H1 (cell line): ENCODE results near the gene NAXE.

Experiments
- BCL11A ChIP-seq, 2 experiments: IDR thresholded peaks; one replicate each; pipeline ENCODE4 v1.6.1; 2011; ENCODE audit warnings: low read depth in 2 of 2, low read length in 2 of 2, mild to moderate bottlenecking in 2 of 2
- CBX8 ChIP-seq: fragments of 300-800, 300-1000 bp; sonication (generic); IDR thresholded peaks from 2 replicates; pipeline ENCODE4 v1.7.1; 2016; ENCODE audit warnings: low read depth, low read length, borderline replicate concordance
- CTCF ChIP-seq, 3 experiments: IDR thresholded peaks; 1 replicate in 2 of 3; 2 replicates in 1 of 3; pipeline versions ENCODE4 v1.5.1 to v1.6.1; 2011; ENCODE audit warnings: low read length in 3 of 3, mild to moderate bottlenecking in 3 of 3, inconsistent platforms in 2 of 3, low read depth in 1 of 3, moderate library complexity in 1 of 3; ENCODE audit not compliant: insufficient read depth in 1 of 3; ENCODE audit errors: control extremely low read depth in 1 of 3
- EZH2 ChIP-seq: fragments of 200-600 bp; sonication (generic); IDR thresholded peaks from 2 replicates; pipeline ENCODE4 v1.7.1; 2012; ENCODE audit warnings: low read depth, mild to moderate bottlenecking, moderate library complexity, low read length, inconsistent platforms; ENCODE audit not compliant: severe bottlenecking
- JUN ChIP-seq: IDR thresholded peaks from 2 replicates; pipeline ENCODE4 v1.6.1; 2011; ENCODE audit warnings: low read depth, mild to moderate bottlenecking, improper control_type of control experiment, low read length
- POLR2AphosphoS5 ChIP-seq: IDR thresholded peaks from 2 replicates; pipeline ENCODE4 v1.6.1; 2011; ENCODE audit warnings: low read depth, low read length
- RAD21 ChIP-seq, 2 experiments: IDR thresholded peaks in 1 of 2; conservative IDR thresholded peaks in 1 of 2; 2 replicates each; pipeline ENCODE4 v1.6.1; 2011; ENCODE audit warnings: low read depth in 2 of 2, low read length in 2 of 2, improper control_type of control experiment in 1 of 2, inconsistent platforms in 1 of 2, mild to moderate bottlenecking in 1 of 2, moderate library complexity in 1 of 2

- no peak for TF ChIP-seq BCL11A (IDR thresholded peaks at IDR 0.05; ENCODE audit: low read depth in 2 of 2, low read length in 2 of 2)
- no peak for TF ChIP-seq CTCF (IDR thresholded peaks at IDR 0.05; ENCODE audit: control extremely low read depth in 1 of 3, insufficient read depth in 1 of 3, low read depth in 1 of 3, low read length in 3 of 3)
- TF ChIP-seq EZH2, result no peak
- no peak for TF ChIP-seq JUN
- TF ChIP-seq RAD21 (IDR thresholded peaks at IDR 0.05 in 1 of 2, conservative IDR thresholded peaks at IDR 0.05 in 1 of 2; ENCODE audit: low read depth in 2 of 2, low read length in 2 of 2), result no peak
- TF ChIP-seq POLR2AphosphoS5, result no peak
- TF ChIP-seq CBX8, result no peak
Measured at GRCh38 chr1:156641761-156642264, 50.2 kb downstream of the NAXE start, which contains the start of gene BCAN.
